HG02970 (cell line): Measurements from ENCODE around the gene ZBED2.
"Not testable (repeated sequence)": the region's sequence is repeated elsewhere in the genome, so short reads cannot be mapped to it uniquely, and the experiment has no call there.

Experiments used
- ATAC-seq: cut with Tn5 transposase; IDR thresholded peaks from one replicate; pipeline ENCODE4 v1.9.1; 2021; ENCODE audit warnings: mild to moderate bottlenecking, moderate library complexity, moderate number of reproducible peaks; ENCODE audit not compliant: unreplicated experiment, low FRiP score

The ZBED2 gene, protein sequence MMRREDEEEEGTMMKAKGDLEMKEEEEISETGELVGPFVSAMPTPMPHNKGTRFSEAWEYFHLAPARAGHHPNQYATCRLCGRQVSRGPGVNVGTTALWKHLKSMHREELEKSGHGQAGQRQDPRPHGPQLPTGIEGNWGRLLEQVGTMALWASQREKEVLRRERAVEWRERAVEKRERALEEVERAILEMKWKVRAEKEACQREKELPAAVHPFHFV

DNA sequence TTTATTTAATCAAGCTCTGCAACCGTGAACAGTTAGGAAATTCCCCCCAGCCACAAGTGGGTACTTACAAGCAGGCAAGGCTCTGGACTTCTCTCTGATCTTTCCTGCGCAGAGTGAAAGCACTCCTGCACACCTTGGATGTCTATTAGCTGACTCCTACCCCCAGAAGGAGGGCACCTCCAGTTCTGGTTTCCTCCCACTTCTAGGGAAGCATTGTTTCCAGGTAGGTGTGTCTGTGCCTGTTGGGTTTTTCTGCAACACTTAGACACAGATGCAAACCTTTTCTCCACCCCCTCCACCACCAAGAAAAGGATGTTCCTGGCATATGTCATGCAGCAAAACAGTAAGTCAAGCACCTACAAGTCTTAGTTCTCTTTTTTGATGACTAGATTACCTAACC lies at the start of gene ZBED2:
TSS of gene ZBED2 (minus strand) at position 115 of the 400 bp plus-strand sequence. CDS start 1,145 bp downstream, outside the sequence.
- no peak for ATAC-seq

DNA sequence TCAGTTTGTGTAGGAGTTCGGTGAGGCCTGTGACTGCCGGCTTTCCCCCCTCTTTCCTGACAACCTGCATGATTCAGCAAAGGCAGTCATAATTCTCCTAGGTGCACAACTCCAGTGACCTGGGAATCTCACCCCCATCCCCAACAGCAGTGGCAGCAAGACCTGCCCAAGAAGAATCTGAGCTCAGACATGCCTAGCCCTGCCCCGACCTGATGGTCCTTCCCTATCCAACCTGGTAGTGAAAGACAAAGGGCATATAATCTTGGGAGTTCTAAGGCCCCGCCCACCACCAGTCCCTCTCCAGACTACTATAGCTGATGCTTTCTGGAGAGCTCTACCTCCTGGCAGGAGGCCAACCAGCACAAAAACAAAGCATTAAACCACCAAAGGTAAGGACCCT lies 44.2 kb upstream of the ZBED2 start:
- ATAC-seq, result no peak

DNA sequence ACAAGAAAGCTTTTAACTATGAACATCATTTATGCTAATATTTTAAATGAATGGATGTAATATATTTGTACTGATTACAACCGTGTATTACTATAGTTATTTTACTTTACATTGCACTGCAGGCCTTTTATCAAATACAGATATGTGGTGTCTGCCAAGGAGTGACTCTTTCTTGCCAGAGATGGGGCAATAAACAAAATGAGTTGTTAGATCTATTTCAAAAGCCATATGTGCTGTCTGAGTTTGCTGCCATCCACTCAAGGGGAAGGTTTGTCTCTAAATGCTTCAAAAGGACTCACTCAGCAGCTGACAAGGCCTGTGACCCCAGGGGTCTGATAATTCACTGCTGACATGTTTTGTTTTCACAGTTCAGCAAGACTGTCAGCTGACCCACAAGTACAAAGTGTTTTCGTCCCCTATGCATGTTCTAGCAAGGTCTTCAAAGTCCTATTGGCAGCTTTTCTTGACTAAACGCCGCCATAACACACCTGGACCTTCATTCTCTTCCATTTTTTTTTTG lies 41.3 kb upstream of the ZBED2 start:
- no peak for ATAC-seq

DNA sequence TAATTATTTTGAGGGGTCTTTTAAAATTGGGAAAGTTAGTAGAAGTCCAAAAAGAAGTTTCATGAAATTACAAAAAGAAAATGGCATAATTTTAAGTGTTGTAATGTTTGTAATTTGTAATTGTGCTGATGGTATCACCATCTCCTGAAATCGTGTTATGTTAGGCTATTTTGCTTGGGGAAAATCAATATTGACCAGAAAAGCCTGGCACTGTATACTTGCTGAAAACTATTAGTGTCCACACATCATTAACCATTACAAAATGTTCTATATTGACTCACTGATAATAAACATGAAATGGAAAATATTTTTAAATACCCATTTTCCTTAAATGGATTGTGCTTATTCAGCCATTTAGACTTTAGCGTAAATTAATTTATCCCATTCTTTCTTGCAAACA lies 40.3 kb upstream of the ZBED2 start:
- ATAC-seq, result no peak

DNA sequence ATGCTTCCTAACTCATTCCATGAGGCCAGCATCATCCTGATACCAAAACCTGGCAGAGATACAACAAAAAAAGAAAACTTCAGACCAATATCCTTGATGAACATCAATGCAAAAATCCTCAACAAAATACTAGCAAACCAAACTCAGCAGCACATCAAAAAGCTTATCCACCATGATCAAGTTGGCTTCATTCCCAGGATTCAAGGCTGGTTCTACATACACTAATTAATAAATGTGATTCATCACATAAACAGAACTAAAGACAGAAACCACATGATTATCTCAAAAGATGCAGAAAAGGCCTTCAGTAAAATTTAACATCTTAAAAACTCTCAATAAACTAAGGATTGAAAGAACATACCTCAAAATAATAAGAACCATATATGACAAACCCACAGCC lies 35.5 kb upstream of the ZBED2 start:
- not testable (repeated sequence) for ATAC-seq

DNA sequence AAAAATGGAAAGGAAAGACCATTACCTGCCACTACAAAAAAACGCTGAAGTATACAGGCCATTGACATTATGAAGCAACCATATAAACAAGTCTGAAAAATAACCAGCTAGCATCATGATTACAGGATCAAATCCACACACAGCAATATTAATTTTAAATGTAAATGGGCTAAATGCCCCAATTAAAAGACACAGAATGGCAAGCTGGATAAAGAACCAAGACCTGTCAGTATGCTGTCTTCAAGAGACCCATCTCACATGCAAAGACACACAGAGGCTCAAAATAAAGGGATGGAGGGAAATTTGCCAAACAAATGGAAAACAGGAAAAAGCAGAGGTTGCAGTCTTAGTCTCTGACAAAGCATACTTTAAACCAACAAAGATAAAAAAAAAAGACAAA lies 33.9 kb upstream of the ZBED2 start:
- not testable (repeated sequence) for ATAC-seq

DNA sequence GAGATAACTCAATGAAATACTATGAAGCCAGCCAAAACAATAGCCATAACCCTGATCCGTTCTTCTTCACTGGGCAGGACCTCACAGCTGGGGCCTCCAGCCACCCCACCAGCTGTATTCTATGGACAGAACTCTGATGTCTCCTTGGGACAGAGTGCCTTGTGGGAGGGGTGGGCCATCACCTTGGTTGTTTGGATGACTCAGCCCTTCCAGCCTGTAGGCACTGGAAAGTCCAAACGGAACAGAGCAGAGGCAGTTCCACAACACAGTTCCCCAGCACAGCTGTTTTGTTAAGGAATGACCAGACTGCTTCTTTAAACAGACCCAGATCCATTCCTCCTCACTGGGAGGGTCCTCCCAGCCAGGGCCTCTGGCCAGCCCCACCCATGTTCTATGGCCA lies 31.9 kb upstream of the ZBED2 start:
- ATAC-seq, result no peak

DNA sequence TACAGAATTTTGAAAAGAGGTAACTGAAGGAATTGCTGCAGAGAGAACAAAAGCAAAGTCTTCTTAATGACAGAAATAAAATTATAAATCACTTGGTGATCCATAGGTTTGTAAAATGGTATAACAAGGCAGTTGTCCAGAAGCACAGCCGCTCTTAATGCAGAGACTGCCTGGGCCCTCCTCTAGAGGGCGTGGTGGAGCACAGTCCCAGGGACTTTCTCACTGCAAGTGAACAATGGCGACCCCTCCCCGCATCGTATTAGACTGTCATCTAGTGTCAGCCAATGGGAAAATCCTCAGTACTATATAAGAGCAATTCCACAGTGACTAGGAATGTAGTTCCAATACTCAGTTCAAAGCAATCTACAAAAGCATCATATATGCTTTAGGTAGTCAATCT lies 26.4 kb upstream of the ZBED2 start:
- no peak for ATAC-seq

DNA sequence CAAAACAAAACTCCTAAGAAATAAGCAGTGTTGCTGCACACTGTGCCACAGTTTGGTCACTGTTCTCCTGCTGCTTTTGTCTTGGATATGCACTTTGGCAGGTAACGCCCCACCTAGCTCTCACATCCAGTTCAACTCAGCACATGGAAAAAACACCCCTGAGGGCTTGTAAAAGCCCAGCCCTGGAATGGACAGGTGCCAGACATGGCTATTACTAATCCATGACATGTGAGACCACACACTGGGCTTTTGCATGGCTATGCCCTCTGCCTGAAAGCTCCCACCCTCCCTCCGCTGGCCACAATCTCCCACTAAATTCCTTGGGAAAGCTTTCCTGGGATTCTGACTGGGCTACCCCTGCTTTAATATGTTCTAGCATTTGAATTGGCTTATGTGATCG lies 24.7 kb upstream of the ZBED2 start:
- no peak for ATAC-seq

DNA sequence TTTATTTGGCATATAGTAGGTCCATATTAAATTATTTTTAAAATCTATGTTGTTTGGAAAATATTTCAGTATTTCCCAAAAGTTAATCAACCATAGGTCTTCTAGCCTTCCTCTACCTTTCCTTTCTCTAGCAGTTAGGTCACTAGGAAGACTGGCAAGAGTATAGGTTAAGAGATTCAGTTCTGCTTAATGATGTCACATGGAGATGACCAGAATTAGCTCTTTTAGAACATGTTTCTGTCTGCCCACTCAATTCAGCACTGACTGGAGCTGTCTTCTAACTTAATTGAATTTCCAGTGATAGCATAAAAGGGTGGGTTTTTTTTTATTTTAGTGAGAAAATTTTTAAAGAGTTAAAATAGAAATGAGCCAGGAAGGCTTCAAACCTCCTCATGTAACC lies 23.8 kb upstream of the ZBED2 start:
- ATAC-seq, result no peak

DNA sequence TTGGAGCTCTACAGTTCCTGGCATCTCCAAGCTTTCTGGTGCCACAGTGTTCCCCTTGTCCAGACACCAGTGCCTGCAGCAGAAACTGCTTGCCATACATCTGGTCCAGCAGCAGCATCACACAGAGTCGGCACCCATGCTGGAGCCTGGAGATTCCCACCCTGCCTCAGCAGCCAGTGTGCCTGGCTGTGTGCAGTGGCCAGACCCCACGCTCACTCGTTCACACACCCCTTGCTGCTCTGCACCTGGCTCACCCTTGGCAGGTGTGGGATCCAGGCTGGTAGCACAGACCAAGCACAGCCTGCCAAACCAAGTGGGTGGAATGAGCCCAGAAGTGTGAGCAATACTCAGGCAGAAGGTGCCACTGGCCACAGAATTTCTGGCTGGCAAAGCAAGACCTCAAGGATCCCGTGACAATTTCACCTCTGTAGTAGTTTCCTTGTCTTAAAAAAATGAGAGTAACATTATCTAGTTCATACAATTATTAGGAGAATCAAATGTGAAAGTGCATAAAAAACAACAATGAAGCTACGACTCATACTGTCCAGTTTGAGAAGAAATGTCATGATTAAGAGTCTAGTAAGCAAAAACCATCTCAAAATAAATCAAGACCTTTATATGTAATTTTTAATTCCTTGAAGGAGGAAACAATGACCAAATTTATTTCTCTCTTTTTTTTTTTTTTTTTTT lies 22.9 kb upstream of the ZBED2 start:
- ATAC-seq, result no peak

DNA sequence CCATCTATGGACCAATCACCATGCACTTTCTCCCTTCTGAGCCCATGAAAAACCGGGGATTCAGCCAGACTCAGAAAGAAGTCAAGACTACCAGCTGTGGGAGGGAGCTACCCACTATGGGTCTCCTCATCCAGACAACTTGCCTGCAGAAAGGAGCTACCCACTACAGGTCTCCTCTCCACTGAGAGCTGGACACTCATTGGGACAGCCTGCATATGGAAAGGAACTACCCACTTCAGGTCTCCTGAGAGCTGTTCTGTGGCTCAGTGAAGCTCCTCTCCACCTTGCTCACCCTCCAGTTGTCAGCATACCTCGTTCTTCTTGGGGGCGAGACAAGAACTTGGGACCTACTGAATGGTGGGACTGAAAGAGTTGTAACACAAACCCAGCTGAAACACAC lies 22.3 kb upstream of the ZBED2 start:
- ATAC-seq, result no peak

DNA sequence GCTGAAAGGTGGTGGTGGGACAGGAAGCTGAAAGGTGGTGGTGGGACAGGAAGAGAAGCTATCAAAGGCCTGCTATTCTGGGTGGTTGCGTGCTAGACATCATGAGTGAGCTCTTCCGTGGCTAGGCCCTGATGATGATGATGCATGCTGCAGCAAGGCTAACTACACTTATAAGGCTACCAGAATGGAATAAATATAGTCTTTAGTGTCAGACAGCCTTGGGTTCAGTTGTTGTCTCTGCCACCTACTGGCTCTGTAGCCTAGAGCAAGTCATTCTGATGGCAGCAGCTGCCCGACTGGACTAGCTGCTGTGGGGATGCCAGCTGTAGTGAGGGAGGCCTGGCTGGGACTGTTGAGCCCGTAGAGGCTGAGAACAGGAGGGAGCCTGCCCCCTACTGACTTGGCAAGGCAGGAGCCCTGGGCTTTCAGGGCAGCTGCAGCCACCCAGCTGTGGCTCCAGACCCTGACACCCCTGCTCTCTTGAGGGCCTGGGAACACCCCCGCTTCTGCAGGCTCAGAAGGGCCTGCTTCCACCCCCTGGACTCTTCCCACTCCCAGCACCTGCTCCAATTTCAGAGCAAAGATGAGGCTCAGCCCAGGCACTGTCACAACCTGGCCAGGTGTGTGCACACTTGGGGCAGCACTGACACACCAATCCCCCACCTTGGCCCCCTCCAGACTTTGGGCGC lies 21.4 kb upstream of the ZBED2 start:
- ATAC-seq, result peak; percentile 51

DNA sequence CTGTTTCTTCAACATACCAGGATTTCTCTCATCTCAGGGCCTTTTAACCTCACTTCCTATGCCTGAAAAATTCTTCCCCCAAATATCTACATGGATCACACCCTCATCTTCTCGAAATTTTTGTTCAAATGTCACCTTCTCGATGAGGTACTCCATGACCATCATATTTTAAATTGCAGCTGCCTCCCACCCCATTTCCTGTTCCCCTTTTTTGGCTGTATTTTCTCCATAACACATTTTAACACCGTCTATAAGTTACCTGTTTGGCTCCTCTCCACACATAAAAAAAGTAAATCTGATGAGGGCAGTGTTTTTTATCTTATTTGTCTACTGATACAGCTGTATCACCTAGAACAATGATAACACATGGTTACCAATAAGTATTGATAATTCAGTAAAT lies 20.7 kb upstream of the ZBED2 start:
- ATAC-seq, result no peak

DNA sequence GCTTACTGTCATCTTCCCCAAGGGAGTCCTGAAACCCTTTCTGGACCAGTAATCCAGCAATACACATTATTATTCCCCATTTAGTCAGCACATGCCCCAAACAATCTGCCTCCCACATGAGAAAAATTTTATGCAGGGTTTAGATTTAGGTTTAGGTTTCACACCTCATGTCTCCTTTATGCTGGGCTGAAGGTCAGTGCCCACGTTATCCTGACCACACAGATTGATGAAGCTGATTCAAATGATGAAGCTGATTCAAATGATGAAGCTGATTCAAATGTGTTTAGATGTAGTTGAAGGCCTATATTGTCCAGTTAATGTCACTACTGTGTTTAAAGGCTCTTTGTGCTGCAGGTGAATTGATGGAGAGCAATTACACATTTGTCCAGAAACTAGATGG lies 18.1 kb upstream of the ZBED2 start:
- ATAC-seq, result no peak

DNA sequence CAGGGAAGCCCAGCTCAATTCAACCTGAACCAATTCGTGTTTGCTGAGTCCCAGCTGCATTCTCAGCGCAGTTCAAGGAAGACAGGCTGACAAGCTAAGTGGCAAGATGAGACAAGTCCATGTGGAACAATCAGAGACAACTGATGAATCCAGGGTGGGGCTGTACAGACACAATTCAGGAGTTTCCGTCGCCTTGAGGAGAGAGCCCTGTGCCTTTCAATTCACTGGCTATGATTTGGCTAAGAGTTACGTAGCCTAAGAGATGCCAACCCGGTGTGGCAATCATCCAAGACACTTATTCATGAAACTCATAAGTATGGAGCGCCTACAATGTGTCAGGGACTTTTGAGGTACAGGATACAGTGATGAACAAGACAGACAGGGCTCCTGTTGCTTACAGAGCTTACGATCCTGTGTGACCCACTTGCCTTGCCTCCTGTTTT lies 15.5 kb upstream of the ZBED2 start:
- no peak for ATAC-seq

DNA sequence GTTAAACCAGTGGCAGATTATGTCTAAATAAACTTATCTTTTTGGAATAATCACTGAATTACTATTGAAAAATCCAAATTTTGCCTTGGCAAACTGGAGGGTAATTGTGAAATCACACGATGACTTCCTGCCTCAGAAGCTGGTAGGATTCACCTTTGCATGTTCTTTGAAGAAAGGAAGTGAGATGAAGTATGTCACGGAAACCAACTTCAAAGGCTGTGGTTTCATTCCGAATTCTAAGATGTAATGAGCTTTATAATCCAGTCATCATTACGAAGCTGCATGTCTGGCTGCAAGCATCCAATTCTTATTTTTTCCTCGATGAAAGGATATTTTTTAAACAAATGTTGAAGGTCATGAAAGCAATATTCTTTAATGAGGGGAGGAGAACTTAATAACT lies 15.0 kb upstream of the ZBED2 start:
- ATAC-seq, result peak; percentile 86

DNA sequence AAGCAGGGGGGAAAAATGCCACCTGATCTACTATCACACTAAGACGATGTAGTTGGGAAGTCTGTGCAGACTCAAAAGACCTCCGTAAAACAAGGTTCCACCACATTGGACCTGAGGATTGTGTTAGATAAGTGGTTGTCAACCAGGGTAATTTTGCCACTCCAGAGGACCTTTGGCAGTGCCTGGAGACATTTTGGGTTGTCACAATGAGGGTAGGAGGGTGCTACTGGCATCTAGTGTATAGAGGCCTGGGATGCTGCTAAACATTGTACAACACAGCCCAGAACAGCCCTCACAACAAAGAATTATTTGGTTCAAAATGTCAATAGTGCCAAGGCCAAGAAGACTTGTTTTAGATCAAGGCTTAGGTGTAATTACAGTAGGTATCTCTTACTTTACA lies 14.6 kb upstream of the ZBED2 start:
- no peak for ATAC-seq

DNA sequence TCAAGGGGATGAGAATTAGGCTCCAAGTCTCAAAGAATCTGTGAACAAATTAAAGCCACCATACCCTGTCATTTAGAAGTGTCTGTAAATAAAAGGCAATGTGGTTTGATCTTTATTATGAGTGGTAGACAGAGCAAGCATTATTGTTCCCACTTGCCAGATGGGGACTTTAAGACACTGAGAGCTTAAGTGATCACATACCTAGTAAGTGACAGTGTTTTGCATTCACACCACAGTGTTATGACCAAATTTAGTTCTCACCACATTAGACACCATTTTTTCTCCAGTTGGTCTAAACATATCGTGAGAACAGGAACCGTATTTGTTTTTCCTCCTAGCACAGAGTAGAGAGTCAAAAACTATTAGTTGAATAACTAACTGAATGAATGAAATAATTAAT lies 13.2 kb upstream of the ZBED2 start:
- ATAC-seq, result no peak

DNA sequence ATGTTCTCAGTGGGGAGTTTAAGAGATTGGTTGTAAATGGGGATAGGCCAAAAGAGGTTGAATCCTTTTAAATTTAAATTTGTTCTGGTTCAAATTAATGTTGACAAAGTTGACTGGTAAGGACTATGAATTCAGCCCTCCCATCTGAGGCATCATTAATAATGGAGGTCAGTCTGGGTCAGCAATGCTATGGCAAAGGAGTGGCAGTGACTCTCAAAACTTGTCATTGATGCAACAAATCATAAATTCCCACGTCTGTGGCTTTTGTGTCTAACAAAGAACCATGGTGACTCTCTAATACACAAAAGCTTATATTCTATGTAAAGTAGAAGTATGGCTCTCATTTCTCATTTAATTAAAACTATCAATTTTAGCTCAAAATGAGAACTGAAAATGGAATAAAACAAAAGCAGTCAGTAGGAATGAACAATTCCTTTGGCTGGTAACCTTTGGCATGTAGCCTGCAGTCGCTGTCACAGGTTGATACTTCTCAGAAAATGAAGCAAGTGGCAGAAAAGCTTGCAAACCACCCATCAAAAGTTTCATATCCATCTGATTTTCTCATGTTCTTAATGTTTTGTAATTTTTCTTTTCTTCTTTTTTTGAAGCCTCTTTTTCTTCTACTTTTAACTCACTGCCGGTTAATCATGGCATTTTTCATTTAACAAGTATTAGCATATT lies 12.2 kb upstream of the ZBED2 start:
- ATAC-seq, result no peak

DNA sequence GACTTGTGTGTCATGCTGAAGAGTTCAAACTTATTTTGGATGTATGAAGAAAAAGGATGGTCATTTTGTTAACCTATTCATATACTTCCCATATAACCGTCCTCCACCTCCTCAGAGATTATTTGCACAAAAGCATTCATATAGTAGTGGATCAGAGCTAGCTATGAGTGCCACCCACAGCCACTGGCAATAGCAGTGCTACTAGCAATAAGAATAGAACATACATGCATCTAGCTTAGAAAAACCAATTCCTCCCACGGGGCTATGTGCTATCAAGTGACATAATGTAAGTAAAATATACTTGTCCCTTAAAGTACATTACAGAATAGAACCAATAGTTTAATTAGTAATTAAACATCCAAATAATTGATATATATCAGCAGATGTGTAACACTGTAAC lies 10.3 kb upstream of the ZBED2 start:
- ATAC-seq, result no peak
